ENCODE data around the gene TSC1. TPM values are rescaled to one million over a fixed set of nuclear protein-coding genes. Genes with fewer than 3 reads are reported as not detected.
A peak's percentile ranks its signal among the peaks of the same experiment; 100 is the strongest.

Gene TSC1
- total RNA-seq, 1 donor from 2014 or later, result 69.0 TPM

DNA sequence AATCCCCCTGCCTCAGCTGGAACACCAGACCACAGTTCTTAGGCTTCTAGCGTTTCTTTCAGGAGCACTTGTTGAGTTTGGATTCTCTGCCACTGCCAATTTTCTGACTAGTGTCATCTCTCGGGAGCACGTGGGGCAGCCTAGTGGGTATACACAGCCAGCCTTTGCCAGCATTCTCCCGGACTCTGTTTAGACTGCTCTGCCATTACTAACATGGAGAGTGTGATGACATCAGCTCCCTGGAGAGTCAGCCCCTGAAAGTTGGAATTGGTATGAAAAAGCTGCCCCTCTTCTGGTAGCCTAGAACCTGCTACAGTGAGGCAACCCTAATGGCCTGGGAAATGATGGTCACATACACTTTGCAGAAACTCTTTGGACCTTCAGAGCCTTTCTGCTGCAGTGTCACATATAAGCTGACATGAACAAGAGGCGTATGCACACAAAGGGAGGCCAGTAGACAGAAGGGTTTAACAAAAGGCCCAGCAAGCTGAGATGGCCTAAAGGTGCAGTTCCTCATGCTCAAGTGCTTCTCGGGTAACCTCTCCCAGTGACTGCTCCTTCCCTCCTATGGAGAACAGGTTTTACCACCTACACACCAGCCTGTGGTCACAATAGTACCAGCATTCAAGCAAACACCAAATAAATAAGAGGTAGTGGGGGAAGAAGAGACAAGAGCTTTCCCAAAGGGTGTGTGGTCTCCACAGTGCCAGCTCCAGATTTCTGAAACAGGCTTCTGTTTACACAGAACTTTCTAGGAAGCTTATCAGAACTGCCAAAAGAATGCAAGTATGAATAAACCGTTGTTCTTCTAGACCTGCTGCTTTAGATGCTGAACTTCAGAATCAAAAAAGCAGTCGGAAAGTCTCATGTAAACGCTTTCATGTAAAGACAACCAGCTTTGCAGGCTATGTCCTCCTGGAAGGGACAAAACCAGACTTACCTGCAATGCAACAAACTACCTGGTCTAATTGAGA, 49.3 kb downstream of the TSC1 start:
- H3K27ac Mint-ChIP-seq, result no peak overlapping the region
- H3K27me3 Mint-ChIP-seq, result no peaks in the 10 kb centered on the region
- no peak overlapping the region for H3K4me3 Mint-ChIP-seq (ENCODE audit: low read depth)
- H3K4me1 Mint-ChIP-seq (ENCODE audit: low read depth), result peaks cover 9% of the 10 kb centered on the region
- peaks cover 11% of the 10 kb centered on the region for H3K36me3 Mint-ChIP-seq (ENCODE audit: insufficient read depth)
- TF ChIP-seq, protein P1, sequence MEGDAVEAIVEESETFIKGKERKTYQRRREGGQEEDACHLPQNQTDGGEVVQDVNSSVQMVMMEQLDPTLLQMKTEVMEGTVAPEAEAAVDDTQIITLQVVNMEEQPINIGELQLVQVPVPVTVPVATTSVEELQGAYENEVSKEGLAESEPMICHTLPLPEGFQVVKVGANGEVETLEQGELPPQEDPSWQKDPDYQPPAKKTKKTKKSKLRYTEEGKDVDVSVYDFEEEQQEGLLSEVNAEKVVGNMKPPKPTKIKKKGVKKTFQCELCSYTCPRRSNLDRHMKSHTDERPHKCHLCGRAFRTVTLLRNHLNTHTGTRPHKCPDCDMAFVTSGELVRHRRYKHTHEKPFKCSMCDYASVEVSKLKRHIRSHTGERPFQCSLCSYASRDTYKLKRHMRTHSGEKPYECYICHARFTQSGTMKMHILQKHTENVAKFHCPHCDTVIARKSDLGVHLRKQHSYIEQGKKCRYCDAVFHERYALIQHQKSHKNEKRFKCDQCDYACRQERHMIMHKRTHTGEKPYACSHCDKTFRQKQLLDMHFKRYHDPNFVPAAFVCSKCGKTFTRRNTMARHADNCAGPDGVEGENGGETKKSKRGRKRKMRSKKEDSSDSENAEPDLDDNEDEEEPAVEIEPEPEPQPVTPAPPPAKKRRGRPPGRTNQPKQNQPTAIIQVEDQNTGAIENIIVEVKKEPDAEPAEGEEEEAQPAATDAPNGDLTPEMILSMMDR (IDR thresholded peaks at IDR 0.05; ENCODE audit: unreplicated experiment), result no peak
- DNase-seq (ENCODE audit: low spot score, unreplicated experiment), result no peak
- H3K9me3 Mint-ChIP-seq (ENCODE audit: low read depth), result no peaks in the 10 kb centered on the region

DNA sequence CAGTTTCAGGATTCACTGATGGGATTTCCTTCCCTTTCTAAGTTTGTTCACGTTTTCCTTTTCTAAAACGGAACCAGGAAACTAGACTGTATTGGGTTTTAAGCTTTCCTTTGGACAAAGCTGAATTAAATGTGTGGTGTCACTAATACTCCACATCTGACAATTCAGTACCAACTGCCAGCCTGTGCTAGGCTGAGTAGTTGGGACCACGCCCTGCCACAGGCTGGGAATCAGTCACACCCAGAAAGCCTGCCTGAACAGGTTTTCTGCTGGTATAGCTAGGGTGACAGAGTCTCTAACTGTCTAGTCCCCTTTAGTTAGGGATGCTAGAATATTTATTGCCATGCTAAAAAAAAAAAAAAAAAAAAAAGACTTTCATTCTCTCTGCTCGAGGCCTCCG, 50.1 kb downstream of the TSC1 start:
- TF ChIP-seq, protein P1 (IDR thresholded peaks at IDR 0.05; ENCODE audit: unreplicated experiment), result no peak
- Mint-ChIP-seq H3K27ac (no peak overlapping the region), H3K27me3 (no peaks in the 10 kb centered on the region), H3K36me3 (ENCODE audit: insufficient read depth) (peaks cover 11% of the 10 kb centered on the region), H3K9me3 (ENCODE audit: low read depth) (no peaks in the 10 kb centered on the region), H3K4me3 (ENCODE audit: low read depth) (no peak overlapping the region), H3K4me1 (ENCODE audit: low read depth) (peaks cover 9% of the 10 kb centered on the region)
- no peak for DNase-seq (ENCODE audit: low spot score, unreplicated experiment)

DNA sequence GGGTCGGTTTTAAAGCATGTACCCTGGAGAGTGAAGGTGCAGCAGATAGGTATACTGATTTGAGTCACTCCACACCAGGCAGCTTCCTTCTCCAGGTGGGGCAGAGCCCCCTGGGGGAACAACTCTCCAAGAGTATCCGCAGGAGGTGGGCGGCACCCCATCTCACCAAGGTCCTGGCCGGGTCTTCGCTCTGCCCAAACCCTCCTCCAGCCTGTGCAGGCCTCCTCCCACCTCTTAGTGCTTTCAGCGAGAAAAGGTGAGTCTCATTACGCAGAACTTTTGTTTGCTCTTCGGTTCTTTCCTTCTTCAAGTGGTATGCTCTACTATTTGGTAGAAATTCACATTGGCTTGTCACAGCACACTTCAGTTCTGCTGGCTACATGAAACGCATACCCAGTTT, 52.0 kb downstream of the TSC1 start:
- no peaks in the 10 kb centered on the region for H3K27me3 Mint-ChIP-seq
- no peaks in the 10 kb centered on the region for H3K9me3 Mint-ChIP-seq (ENCODE audit: low read depth)
- H3K36me3 Mint-ChIP-seq (ENCODE audit: insufficient read depth), result peaks cover 9% of the 10 kb centered on the region
- peak overlapping the region; percentile 70 for H3K27ac Mint-ChIP-seq
- TF ChIP-seq, protein P1 (IDR thresholded peaks at IDR 0.05; ENCODE audit: unreplicated experiment), result no peak
- DNase-seq (ENCODE audit: low spot score, unreplicated experiment), result no peak
- H3K4me3 Mint-ChIP-seq (ENCODE audit: low read depth), result no peak overlapping the region
- H3K4me1 Mint-ChIP-seq (ENCODE audit: low read depth), result peaks cover 9% of the 10 kb centered on the region

DNA sequence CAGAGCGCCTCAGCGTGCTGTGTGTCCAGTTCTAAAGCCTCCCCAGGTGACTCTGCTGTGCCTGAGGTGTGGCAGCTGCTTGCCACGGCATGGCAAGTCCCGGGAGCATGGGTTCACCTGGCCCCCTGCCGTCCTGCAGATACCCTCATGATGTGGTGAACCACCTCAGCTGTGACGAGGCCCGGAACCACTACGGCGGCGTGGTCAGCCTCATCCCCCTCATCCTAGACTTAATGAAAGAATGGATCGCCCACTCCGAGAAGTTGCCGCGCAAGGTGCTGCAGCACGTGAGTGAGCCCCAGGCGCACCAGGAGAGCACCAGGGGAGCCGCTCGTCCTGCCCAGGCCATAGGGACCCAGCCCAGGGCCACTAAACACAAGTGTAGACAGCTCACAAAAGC, 56.3 kb downstream of the TSC1 start:
- H3K27me3 Mint-ChIP-seq, result no peaks in the 10 kb centered on the region
- H3K4me1 Mint-ChIP-seq (ENCODE audit: low read depth), result peaks cover 4% of the 10 kb centered on the region
- H3K36me3 Mint-ChIP-seq (ENCODE audit: insufficient read depth), result no peaks in the 10 kb centered on the region
- no peak overlapping the region for H3K27ac Mint-ChIP-seq
- TF ChIP-seq, protein P1 (IDR thresholded peaks at IDR 0.05; ENCODE audit: unreplicated experiment), result no peak
- H3K4me3 Mint-ChIP-seq (ENCODE audit: low read depth), result no peak overlapping the region
- no peak for DNase-seq (ENCODE audit: low spot score, unreplicated experiment)
- H3K9me3 Mint-ChIP-seq (ENCODE audit: low read depth), result no peaks in the 10 kb centered on the region

DNA sequence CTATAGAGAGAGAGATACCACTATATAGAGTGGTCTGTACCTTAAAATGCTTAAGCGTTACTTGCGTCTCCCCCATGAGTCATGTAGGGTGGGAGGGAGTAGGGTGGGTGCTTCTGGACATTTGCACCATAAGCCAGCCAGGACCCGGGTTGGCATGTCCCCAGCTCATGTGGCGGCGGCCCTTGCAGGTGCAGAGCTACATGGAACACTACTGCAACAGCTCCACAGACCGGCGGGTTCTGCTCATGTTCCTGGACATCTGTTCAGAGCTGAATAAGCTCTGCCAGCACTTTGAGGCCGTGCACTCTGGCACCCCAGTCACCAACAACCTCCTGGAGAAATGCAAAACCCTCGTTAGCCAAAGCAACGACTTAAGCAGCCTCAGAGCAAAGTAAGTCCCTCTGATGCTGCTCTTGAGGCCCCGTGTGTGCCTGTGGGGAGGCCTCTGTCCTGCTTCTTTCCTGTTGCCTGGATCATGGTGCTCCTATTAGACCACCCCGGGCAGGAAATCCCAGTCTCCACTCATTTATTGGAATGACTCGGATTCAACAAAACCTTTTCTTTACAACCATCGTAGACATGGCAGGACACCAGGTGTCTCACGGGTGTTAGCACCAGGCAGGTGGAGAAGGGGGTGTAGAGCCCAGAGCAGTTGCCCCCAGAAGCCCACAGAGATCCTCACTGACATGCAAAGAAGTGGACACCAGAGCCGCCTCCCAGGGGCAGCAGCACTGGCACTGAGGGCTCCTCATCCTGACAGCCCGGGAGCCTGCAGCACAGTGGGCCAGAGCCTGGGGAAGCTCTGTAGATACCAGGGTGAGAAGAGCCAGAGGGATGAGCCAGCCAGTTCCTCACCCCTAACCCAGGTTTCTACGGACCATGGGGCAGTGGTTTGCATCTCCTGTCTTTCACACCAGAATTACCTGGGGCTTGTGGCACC, 57.0 kb downstream of the TSC1 start:
- Mint-ChIP-seq H3K27me3 (no peaks in the 10 kb centered on the region), H3K9me3 (ENCODE audit: low read depth) (no peaks in the 10 kb centered on the region), H3K4me3 (ENCODE audit: low read depth) (no peak overlapping the region), H3K4me1 (ENCODE audit: low read depth) (peaks cover 1% of the 10 kb centered on the region), H3K27ac (no peak overlapping the region), H3K36me3 (ENCODE audit: insufficient read depth) (no peaks in the 10 kb centered on the region)
- no peak for DNase-seq (ENCODE audit: low spot score, unreplicated experiment)
- TF ChIP-seq, protein P1 (IDR thresholded peaks at IDR 0.05; ENCODE audit: unreplicated experiment), result no peak

All from progenitor cell of endocrine pancreas (in vitro differentiated cells).